ENCODE data around the gene TMEM61.

Gene TMEM61

DNA sequence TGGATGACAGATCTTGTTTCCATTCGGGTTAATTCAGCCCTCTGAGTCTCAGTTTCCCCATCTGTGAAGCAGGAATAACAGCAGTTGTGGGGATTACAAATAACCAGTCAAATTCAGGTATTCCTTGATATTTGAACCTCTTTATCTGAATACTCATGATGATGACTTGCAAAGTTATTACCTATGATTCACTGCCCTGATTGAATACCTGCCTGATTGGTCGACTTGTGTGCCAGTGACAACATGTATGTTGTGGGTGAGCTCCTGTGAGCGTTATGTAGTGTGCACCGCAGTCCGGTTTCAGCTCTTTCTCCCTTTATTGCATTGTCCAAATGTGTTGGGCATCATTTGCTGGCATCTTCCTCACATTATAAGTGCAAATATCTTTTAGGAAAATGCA is 9.5 kb upstream of the TMEM61 start:
- H3K27ac ChIP-seq (ENCODE audit: low read depth, low read length, poor library complexity, severe bottlenecking): no peak overlapping the region
- no peak overlapping the region for H3K4me2 ChIP-seq (ENCODE audit: low read length)

DNA sequence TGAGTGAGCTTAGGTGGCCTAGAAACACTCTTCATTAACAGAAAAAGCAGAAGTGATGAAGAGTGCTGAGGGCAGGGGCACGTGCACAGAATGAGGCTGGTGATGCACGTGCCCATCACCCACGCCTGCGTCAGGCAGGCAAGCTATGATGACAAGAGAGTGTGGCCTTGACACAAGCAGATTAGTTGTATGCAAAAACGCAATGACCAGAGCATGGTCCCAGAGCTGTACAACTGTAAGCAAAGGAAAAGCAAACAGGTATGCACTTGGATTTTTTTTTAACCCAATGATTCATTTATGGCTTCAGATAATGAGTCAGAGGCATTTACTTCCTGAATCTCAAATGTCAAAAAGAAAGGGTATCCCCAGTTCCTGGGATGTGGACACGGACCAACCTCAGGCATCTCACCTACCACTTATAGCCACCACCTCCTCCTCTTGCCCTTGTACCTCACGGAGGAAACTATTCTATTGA is 9.1 kb upstream of the TMEM61 start:
- H3K4me2 ChIP-seq (ENCODE audit: low read length): no peak overlapping the region
- H3K36me3 ChIP-seq (ENCODE audit: insufficient read depth, low read length): no peaks in the 10 kb centered on the region
- no peaks in the 10 kb centered on the region for H3K4me1 ChIP-seq (ENCODE audit: insufficient read depth, low read length, severe bottlenecking)
- no peaks in the 10 kb centered on the region for H3K9me2 ChIP-seq (ENCODE audit: low read depth, low read length)
- no peaks in the 10 kb centered on the region for H3K9me3 ChIP-seq (ENCODE audit: low read length)
- no peaks in the 10 kb centered on the region for H3K79me2 ChIP-seq (ENCODE audit: insufficient read depth, low read length)
- H3K27me3 ChIP-seq (ENCODE audit: insufficient read depth, low read length): no peaks in the 10 kb centered on the region; the same call in 1 of the 2 replicates
- no peak overlapping the region for H3K9ac ChIP-seq (ENCODE audit: low read length)
- TF ChIP-seq, protein P1, sequence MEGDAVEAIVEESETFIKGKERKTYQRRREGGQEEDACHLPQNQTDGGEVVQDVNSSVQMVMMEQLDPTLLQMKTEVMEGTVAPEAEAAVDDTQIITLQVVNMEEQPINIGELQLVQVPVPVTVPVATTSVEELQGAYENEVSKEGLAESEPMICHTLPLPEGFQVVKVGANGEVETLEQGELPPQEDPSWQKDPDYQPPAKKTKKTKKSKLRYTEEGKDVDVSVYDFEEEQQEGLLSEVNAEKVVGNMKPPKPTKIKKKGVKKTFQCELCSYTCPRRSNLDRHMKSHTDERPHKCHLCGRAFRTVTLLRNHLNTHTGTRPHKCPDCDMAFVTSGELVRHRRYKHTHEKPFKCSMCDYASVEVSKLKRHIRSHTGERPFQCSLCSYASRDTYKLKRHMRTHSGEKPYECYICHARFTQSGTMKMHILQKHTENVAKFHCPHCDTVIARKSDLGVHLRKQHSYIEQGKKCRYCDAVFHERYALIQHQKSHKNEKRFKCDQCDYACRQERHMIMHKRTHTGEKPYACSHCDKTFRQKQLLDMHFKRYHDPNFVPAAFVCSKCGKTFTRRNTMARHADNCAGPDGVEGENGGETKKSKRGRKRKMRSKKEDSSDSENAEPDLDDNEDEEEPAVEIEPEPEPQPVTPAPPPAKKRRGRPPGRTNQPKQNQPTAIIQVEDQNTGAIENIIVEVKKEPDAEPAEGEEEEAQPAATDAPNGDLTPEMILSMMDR (IDR thresholded peaks at IDR 0.05; ENCODE audit: low read length): no peak
- TF ChIP-seq EZH2 (IDR thresholded peaks at IDR 0.05; ENCODE audit: borderline replicate concordance, low read length): no peak
- H3K4me3 ChIP-seq (ENCODE audit: low read depth, low read length, poor library complexity, severe bottlenecking): no peak overlapping the region
- H4K20me1 ChIP-seq (ENCODE audit: insufficient read depth, low read length): no peaks in the 10 kb centered on the region
- H2AFZ ChIP-seq (ENCODE audit: low read length): no peak overlapping the region
- no peak overlapping the region for H3K27ac ChIP-seq (ENCODE audit: low read depth, low read length, poor library complexity, severe bottlenecking)
- H3F3A ChIP-seq (ENCODE audit: insufficient read depth, low read length): no peaks in the 10 kb centered on the region

More for the DNA sequence above, 9.5 kb upstream of the TMEM61 start:
- Histone ChIP-seq H3K36me3 (ENCODE audit: insufficient read depth, low read length) (no peaks in the 10 kb centered on the region), H3K79me2 (ENCODE audit: insufficient read depth, low read length) (no peaks in the 10 kb centered on the region), H3K9me3 (ENCODE audit: low read length) (no peaks in the 10 kb centered on the region), H3K4me3 (ENCODE audit: low read depth, low read length, poor library complexity, severe bottlenecking) (no peak overlapping the region), H3K9ac (ENCODE audit: low read length) (no peak overlapping the region), H3K27me3 (ENCODE audit: insufficient read depth, low read length) (no peaks in the 10 kb centered on the region; the same call in 1 of the 2 replicates), H3K9me2 (ENCODE audit: low read depth, low read length) (no peaks in the 10 kb centered on the region), H3F3A (ENCODE audit: insufficient read depth, low read length) (no peaks in the 10 kb centered on the region), H2AFZ (ENCODE audit: low read length) (no peak overlapping the region), H3K4me1 (ENCODE audit: insufficient read depth, low read length, severe bottlenecking) (peaks cover 1% of the 10 kb centered on the region), H4K20me1 (ENCODE audit: insufficient read depth, low read length) (no peaks in the 10 kb centered on the region)
- TF ChIP-seq, protein P1 (IDR thresholded peaks at IDR 0.05; ENCODE audit: low read length): no peak
- TF ChIP-seq EZH2 (IDR thresholded peaks at IDR 0.05; ENCODE audit: borderline replicate concordance, low read length): no peak

DNA sequence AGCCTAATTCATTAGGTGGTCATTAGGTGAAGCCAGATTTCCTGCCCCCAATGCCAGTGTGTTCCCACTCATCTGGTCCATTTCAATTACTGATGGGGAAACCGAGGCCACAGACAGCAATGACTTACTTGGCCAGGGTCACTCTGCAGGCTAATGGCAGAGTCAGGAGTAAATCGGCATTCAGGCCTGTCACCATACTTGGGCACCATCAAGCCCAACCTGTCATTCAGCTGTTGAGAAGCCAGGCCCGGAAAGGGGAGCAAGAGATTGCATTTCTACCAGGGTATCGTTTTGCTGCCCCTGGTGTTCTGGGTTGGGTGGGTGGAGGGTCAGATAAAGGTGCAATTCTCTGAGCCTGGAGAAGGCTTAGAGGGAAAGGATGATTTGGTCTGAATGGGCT is 8.0 kb upstream of the TMEM61 start:
- H3K27ac ChIP-seq (ENCODE audit: low read depth, low read length, poor library complexity, severe bottlenecking): no peak overlapping the region
- no peak overlapping the region for H3K4me2 ChIP-seq (ENCODE audit: low read length)

More for the DNA sequence above, 8.0 kb upstream of the TMEM61 start:
- Histone ChIP-seq H3K36me3 (ENCODE audit: insufficient read depth, low read length) (no peaks in the 10 kb centered on the region), H2AFZ (ENCODE audit: low read length) (no peak overlapping the region), H3K9me2 (ENCODE audit: low read depth, low read length) (no peaks in the 10 kb centered on the region), H3K9ac (ENCODE audit: low read length) (no peak overlapping the region), H3F3A (ENCODE audit: insufficient read depth, low read length) (no peaks in the 10 kb centered on the region), H3K79me2 (ENCODE audit: insufficient read depth, low read length) (no peaks in the 10 kb centered on the region), H3K27me3 (ENCODE audit: insufficient read depth, low read length) (no peaks in the 10 kb centered on the region; the same call in 1 of the 2 replicates), H3K9me3 (ENCODE audit: low read length) (no peaks in the 10 kb centered on the region), H4K20me1 (ENCODE audit: insufficient read depth, low read length) (no peaks in the 10 kb centered on the region), H3K4me1 (ENCODE audit: insufficient read depth, low read length, severe bottlenecking) (no peaks in the 10 kb centered on the region), H3K4me3 (ENCODE audit: low read depth, low read length, poor library complexity, severe bottlenecking) (no peak overlapping the region)
- TF ChIP-seq EZH2 (IDR thresholded peaks at IDR 0.05; ENCODE audit: borderline replicate concordance, low read length): no peak
- TF ChIP-seq, protein P1 (IDR thresholded peaks at IDR 0.05; ENCODE audit: low read length): no peak
